Measurements from ENCODE around the gene CD276.

DNA sequence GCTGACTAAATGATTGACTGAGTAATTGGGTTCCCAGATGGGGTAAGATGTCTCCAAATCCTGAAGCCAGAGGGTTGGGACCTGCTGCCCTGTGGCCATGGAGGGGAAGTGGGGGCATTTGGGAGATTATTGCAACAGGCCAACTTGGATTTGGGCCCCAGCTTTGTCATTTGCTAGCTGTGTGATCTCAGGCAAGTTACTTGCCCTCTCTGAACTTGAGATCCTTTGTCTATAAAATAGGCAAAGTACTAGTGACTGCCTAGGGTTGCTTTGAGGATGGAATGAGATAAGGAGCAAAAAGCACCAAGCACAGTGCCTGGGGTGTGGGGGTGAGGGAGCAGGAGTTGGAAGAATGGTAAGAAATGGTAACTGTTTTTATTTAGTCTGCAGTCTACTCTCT, 73.4 kb downstream of the CD276 start:
- TF ChIP-seq, protein P1, sequence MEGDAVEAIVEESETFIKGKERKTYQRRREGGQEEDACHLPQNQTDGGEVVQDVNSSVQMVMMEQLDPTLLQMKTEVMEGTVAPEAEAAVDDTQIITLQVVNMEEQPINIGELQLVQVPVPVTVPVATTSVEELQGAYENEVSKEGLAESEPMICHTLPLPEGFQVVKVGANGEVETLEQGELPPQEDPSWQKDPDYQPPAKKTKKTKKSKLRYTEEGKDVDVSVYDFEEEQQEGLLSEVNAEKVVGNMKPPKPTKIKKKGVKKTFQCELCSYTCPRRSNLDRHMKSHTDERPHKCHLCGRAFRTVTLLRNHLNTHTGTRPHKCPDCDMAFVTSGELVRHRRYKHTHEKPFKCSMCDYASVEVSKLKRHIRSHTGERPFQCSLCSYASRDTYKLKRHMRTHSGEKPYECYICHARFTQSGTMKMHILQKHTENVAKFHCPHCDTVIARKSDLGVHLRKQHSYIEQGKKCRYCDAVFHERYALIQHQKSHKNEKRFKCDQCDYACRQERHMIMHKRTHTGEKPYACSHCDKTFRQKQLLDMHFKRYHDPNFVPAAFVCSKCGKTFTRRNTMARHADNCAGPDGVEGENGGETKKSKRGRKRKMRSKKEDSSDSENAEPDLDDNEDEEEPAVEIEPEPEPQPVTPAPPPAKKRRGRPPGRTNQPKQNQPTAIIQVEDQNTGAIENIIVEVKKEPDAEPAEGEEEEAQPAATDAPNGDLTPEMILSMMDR (IDR thresholded peaks at IDR 0.05; ENCODE audit: low read depth, low read length): no peak
- TF ChIP-seq EZH2phosphoT487 (IDR thresholded peaks at IDR 0.05; ENCODE audit: low read depth): no peak
